ENCODE data around the gene FLRT1.

Gene FLRT1, protein sequence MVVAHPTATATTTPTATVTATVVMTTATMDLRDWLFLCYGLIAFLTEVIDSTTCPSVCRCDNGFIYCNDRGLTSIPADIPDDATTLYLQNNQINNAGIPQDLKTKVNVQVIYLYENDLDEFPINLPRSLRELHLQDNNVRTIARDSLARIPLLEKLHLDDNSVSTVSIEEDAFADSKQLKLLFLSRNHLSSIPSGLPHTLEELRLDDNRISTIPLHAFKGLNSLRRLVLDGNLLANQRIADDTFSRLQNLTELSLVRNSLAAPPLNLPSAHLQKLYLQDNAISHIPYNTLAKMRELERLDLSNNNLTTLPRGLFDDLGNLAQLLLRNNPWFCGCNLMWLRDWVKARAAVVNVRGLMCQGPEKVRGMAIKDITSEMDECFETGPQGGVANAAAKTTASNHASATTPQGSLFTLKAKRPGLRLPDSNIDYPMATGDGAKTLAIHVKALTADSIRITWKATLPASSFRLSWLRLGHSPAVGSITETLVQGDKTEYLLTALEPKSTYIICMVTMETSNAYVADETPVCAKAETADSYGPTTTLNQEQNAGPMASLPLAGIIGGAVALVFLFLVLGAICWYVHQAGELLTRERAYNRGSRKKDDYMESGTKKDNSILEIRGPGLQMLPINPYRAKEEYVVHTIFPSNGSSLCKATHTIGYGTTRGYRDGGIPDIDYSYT

DNA sequence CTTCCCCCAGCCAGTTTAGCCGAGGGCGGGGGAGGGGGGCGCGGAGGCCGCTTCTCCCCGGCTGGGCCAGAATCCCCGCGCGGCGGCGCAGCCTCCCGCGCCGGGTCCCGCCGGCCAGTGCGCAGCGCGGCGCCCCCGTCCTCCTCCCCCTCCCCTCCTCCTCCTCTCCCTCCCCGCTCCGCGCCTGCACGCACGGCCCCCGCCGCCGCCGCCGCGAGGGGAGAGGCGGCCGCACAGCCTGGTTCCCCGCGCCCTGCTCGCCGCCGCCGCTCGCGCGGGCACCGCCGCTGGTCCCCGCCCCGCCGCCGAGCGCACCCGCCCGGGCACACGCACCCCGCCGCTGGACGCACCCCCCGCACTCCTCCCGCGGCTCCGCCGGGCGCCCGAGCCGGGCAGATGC lies at the start of gene FLRT1:
Gene FLRT1 (plus strand): TSS at position 356 of the 400 bp plus-strand sequence. CDS start 80,337 bp downstream, outside the sequence.
- no peak for DNase-seq

DNA sequence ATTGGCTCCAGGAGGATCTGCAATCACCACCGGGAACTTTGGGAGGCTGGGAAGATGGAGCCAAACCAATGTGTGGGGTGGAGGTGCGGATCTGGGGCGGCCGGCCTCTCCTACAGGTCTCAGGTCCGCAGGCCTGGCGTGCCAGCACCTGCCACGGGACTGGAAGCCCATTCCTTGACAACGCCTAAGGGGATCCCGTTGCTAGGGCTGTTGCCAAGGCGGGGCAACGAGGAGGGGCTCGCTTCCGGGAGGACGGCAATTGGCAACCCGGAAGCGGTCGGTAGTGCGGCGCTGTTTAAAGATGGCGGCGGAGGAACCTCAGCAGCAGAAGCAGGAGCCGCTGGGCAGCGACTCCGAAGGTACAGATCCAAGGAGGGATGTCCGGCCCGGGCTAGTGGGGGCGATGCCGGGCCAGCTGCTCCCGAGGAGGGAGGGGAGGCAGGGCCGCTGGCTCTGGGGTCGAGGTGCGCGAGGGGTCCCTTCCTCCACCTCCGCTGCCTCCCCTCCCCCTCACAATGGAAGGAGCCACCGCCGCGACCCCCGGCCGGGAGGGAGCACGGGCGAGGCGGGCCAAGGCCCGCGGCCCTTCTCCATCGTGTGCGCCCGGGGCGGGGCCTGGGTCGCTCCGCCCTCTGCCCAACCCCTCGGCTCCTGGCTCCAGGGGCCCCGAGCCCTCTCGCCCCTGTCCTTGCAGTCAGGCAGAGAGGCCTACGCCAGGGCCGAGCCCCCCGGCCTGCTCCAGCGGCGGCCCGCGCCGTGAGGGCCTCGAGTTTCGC lies 49.4 kb upstream of the FLRT1 start, which contains the start of gene OTUB1:
Gene OTUB1 (plus strand): TSS at position 283 of the 776 bp plus-strand sequence. CDS start 19 bp downstream, at position 302.
- peak; percentile 82 for DNase-seq

DNA sequence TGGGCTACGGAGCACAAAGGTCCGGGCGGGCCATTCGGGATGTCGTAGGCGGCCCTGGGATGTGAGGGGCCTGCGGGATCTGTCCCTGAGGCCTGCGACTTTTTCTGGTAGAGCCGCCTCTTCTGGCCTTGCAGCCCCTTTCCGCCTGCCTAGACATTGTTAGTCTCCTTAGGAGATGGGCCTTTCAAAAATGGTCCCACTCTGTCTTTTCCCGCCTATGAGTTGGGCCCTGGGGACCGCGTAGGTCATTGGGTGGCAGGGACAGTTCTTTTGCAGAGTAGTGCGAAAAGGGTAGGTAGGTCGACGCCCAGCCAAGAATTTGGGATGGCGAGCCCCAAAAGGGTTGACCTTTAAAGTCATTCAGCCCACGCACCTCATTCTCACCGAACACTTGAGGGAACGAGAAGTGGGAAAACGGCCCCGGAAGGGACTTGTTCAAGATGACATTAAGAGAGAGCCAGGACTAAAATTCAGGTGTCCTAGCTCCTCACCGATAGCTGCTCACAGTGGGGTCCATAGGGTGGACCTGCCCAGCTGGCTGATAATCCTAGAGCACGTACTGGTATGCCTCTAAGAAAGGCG lies 48.7 kb upstream of the FLRT1 start:
- no peak for DNase-seq

DNA sequence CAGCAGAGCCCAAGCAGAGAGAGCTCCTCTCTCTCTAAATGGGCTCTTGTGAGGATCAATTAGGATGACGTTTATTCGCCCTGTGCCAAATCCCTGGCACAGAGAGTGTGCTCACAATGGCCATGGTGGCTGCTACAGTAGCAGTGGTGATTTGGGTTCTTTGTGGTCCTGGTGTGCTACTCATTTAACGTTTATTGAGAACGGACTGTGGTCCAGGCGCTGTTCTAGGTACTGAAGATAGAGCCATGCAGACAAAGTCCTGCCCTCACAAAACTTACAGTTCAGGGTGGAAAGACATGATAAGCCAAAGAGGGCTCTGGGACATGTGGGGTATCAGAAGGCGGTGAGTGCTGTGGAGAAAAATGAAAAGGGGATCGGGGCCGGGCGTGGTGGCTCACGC lies 44.2 kb upstream of the FLRT1 start:
- no peak for DNase-seq

DNA sequence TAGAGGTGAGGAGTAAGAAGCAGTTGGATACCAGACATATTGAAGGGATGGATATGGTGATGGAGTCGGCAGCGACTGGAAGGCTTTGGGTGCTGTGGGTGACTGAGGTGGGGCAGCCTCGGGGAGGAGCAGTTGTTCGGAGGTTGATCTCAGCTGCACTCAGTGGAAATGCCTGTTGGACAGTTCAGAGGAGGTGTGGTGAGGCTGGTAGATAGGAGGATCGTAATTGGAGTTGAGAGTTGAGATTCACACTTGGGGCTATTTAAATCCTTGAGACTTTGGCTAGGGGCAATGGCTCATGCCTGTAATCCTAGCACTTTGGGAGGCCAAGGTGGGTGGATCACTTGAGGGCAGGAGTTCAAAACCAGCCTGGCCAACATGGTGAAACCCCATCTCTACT lies 42.6 kb upstream of the FLRT1 start:
- DNase-seq = no peak

DNA sequence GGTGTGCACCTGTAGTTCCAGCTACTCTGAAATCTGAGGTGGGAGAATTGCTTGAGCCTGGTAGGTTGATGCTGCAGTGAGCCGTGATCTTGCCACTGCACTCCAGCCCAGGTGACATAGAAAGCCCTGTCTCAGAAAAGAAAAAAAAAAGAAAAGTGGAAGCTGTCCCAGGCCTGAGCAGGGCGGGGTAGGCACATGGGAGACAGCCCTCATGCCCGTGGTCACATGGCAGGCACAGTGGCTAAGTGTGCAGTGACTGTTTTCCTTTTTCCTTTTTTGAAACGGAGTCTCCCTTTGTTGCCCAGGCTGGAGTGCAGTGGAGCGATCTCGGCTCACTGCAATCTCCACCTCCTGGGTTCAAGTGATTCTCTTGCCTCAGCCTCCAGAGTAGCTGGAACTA lies 41.7 kb upstream of the FLRT1 start:
- DNase-seq = no peak

DNA sequence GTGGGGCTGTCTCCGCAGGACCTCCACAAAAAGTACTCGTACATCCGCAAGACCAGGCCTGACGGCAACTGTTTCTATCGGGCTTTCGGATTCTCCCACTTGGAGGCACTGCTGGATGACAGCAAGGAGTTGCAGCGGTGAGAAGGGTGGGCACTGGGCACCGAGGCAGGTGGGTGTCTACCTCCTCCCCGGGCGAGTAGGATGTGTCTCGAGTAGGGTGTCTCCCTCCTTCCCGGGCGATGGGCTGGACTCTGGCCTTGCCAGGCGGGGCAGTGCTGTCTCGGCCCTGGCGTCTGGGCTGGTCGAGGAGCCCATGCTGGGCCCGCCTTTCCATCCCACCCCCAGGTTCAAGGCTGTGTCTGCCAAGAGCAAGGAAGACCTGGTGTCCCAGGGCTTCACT lies 39.2 kb upstream of the FLRT1 start:
- DNase-seq = no peak

DNA sequence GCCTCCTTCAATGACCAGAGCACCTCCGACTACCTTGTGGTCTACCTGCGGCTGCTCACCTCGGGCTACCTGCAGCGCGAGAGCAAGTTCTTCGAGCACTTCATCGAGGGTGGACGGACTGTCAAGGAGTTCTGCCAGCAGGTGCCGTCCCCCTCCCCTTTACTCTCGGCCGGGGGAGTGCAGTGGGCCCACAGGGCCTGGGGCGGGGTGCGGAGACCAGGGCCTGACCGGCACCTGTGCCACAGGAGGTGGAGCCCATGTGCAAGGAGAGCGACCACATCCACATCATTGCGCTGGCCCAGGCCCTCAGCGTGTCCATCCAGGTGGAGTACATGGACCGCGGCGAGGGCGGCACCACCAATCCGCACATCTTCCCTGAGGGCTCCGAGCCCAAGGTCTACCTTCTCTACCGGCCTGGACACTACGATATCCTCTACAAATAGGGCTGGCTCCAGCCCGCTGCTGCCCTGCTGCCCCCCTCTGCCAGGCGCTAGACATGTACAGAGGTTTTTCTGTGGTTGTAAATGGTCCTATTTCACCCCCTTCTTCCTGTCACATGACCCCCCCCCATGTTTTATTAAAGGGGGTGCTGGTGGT lies 38.5 kb upstream of the FLRT1 start:
- DNase-seq = no peak

DNA sequence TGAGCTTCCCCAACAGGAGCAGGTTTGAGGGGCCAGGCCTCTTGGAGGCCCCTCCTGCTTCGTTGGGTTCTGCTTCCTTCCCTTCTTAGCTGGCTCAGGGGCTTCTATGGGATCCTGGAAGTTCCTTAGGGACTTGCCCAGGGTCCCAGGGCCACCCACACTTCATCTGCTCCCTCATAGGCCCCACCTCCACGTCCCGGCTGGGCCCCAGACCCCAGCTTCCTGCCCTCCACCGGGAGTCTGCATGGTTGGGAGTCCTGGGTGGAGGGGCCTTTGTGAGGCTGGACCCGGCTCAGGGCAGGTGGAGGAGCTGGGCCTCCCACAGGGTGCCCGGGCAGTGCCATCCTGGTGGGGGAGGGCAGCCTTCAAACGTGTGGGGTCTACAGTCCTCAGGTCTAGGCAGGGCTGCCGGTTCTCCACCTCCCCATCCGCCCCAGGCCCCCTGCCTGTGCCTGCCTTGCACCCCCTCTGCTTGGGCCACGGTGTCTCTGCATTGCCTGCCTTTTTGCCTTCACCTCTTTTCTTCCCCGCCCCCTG lies 37.9 kb upstream of the FLRT1 start:
- DNase-seq = no peak

DNA sequence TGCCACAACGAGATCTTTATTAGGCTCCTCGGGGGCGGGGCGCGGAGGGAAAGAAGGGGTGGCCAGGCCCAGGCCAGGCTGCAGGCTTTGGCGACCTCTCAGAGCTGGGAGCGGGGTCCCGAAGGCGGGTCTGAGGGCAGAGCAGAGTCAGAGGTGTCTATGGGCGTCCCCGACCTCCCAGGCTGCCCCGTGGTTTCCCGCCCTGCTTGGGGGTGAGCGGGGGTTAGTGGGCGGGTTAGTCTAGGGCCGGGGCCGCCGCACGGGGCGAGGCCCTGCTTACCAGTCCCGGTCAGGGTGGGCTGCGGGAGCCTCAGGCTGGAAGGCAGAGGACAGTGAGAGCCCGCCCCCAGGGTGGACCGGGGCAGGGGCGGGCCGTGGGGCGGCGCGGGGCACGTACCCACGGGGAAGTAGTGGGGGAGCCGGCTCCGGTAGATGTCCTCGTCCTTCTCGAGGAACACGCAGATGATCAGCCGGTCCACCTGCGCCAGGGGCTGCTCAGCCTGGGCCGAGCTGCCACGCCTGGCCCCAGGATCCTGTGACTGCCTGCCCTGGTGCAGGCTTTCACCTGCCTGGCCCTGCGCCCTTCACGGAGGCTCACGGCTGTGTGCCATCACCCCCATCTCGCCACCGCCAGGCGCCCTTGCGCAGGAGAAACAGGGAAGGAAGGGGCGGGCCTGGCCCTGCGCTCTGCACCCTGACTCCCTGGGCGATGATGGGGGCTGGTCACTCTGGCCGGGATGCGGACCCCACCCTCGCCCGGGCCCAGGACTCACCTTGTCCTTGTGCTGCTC lies 37.0 kb upstream of the FLRT1 start:
- no peak for DNase-seq

DNA sequence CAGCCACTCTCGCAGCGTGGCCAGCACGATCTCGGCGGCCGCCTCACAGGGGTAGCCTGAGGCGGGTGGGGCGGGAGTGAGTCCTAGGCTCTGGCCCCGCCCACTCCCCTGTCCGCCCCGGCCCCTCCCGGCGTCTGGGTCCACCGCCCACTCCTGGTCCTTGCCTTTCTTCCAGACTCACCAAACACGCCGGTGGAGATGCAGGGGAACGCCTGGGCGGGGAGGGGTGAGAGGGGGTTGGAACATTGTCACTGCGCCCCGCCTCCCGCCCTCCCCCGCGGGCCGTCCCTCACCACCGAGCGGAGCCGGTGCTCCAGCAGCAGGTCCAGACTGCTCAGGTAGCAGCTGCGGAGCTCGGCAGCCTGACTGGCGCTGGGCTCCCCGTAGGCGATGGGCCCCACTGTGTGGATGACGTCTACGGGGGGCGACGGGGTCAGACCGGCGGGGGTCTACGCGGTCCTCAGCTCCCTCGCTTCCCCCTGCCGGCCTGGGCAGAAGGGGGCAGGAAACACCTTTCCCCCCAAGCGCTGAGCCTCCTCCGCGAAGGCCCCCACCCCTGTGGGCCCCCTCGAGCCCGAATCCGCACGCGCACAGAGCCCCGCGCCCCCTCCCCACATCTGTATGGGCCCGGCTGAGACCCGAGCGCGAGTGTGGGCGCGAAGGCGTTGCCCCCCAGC lies 36.2 kb upstream of the FLRT1 start:
- DNase-seq = no peak

DNA sequence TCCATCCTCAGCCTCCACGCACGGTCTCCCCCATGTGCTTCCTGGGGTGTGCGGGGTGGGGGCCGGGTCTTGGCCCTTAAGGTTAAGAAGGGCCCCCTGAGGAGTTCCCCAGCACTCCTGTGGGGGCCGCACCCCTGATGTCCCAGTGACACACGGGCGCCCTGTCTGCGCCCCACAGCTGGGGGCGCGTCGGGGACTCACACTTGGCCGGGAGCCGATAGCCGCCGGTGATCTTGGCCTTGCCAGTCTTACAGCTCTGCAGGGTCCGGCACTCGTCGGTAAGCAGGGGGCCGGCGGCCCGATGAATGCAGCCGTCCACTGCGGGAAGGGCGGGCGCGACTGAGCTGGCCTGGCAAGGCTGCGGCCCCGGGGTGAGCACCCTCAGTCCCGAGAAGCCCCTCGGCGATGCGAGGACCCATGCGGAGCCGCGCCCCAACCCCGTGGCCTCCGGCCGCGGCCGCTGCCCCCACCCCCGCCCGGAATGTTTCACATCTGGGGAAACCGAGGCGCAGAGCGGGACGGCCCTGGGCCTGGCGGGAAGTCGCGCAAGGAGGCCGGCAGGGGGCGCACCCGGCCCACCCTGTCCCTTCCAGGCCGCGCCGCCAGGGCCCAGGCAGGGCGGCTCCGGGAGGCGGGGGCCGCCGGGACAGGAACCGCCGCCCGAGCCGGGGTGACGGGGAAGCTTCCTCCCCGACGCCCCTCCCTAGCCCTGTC lies 35.5 kb upstream of the FLRT1 start:
- no peak for DNase-seq

DNA sequence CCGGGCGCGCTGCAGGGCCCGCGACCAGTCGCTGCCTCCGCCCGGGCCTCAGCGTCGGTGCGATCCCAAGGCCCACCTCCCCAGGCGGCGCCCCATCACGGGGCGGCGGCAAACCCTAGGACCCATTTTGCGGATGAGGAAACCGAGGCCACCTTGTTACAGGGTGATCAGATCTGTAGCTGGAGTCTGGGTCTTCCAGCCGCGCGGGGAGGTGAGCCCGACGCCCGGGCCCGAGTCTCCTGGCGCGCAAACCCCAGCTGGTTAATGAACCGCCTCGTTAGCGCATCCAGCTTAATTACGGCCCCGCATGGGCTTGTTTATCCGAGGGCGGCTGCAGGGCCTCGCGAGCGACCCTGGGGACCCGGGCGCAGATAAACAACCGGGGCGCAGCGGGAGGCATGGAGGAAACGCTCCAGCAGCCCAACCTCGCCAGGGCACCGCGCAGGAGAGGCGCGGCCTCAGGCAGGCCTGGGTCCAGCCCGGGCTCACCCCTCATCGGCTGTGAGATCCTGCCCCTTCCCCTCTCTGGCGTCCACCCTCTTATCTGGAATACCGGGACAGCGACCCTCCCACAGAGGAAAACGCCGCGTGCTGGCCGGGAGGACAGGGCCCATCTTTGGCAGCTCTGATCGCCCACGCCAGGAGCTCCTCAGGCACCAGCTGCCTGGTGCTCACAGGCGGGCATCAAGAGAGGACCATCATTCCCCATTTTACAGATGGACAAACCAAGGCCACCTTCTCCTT lies 34.8 kb upstream of the FLRT1 start:
- no peak for DNase-seq

DNA sequence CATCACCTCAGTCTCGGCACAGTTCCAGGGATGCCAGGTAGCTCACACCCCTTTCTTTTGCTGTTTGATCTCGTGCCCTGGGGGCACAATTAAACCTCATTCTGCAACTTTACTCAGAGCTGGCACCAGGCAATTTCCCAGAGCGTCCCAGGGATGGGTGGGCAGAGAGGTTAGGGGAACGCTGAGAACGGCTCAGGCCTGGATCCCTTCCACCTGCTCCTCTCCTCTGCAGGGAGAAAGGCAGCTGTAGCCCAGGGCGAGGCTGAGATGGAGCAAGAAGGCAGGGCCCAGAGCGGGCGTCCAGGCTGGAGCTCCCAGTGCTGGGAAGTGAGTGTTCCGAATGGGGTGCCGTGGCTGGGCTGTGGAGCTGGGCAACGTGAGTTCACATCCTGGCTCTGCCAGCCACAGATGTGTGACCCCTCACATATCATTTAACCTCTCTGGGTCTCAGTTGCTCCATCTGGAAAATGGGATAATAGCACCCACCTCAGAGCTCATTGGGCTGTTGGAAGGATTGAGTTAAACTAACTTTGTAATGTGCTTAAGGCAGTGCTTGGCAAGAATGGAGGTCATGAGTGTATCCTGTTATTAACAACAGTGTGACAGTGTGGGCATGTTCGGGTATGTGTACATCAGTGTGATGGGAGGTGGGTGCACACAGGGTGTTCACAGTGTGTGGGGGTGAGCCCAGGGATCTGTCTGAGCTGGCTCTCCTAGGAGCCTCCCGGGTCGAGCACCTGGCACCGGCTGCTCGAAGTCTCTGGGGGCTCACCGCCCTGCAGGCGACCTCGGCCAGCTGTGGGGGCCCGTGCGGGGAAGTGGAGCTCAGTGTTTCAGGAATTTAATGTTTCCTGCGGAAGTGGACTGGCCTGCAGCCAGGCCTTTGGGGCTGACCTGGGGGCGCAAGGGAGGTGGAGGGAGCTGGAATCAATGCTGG lies 34.0 kb upstream of the FLRT1 start:
- no peak for DNase-seq

DNA sequence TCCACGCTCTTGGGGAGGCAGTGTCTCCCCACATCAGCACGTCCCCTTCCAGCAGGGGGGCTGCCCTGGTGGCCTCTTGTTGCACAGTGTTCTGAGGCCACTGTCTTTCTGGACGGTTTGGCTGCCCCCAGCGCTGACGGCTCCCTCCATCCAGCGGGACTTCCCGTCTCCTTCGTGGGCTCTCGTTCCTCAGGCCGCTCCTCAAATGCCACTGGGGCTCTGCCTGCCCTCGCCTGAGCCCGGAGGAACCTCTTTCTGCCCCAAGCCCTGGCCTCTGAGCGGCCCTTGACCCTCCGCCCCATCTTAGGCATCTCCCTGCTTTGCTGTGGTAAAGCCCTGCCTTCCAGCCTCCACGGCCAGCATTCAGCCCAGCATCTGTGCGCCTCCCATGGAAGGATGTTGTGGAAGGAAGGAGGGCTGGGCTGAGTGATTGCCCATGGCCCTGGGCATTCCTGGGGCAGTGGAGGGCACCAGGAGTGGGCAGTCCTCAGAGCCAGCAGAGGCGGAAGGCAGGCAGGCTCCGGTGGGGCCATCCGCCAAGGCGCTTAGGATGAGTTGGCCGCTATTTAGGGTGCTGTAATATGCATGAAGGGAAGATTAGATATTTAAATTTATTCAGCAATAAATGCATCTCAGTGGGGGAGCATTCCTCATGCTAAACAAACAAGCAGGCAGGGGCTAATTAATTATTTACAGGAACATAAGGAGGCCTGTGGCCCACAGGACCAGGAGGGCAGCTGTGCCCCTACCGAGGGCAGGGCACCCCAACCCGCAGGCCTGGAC lies 31.7 kb upstream of the FLRT1 start:
- no peak for DNase-seq

DNA sequence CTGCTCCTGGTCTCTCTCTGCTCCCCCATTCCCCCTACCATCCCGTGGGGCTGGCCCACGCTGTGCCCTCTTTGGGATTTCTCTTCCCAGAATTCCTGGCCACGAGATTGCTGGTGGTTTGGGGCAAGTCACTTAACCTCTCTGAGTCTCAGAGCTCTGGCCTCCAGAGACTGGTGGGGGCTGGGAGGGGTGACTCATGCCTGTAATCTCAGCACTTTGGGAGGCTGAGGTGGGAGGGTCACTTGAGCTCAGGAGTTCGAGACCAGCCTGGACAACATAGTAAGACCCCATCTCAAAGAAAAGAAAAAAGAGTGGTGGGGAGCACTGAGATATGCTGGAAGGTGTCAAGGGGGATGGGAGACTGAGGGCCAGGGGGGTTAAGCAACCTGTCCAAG lies 31.1 kb upstream of the FLRT1 start:
- no peak for DNase-seq

DNA sequence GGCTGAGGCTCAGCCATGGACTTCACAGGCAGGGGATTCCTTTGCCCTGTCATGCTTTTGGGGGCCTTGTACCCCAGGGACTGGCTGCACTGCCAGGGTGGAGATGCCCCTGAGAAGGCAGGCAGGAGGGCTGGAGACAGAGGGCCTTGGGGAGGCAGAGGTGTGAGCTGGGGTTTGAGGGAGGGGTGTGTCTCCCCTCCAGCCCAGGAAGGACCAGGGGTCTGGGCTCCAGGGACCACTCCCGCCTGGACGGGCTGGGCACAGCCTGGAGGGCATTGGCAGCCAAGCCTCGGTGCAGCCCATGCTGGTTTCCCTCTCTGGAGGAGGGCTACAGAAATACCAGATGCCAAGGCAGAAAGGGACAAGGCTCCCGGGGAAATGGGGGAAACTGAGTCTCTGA lies 30.0 kb upstream of the FLRT1 start:
- DNase-seq = no peak

DNA sequence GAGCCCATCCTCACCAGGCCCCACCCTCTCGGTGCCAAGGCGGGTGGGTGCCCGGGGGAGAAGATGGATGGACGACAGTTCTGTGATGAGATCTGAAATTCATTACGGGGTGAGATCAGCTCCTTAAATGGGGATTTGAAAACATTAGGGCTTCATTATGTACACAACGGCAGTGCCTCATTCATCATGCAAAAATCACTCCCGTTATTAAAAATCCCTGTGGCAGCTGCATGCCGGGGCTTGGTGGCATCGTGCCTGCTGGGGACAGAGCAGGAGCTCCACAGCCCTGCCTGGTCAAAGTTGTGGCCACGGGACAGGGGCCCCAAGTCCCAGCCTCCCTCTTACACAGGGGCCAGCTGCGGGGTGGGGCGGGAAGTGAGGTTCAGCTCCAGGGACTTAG lies 29.3 kb upstream of the FLRT1 start:
- no peak for DNase-seq

Measured in NK-92 treated with Interleukin-12 subunit alpha and Interleukin-12 subunit beta, amount 100 ng/mL, for 24 hours (cell line).